NCI-H2227 (cell line): Measurements from ENCODE around the gene OGFR.
A peak's percentile ranks its signal among the peaks of the same experiment; 100 is the strongest.

Source experiments
- DNase-seq: peaks from one replicate; lab custom pipeline; 2025; ENCODE audit not compliant: unreplicated experiment; lab: John Stamatoyannopoulos, UW

Gene OGFR

GRCh38 chr20:62799459-62799858, 5.2 kb upstream of the OGFR start:
- DNase-seq = no peak

GRCh38 chr20:62799873-62800272, 4.8 kb upstream of the OGFR start:
- DNase-seq = no peak

GRCh38 chr20:62800314-62801259, 4.0 kb upstream of the OGFR start:
- DNase-seq = no peak

- no peak for DNase-seq
These were observed 3.2 kb upstream of the OGFR start for GRCh38 chr20:62801284-62802010.

- DNase-seq = no peak
These were observed 2.5 kb upstream of the OGFR start for GRCh38 chr20:62802026-62802712.

GRCh38 chr20:62804021-62804626, 511 bp upstream of the OGFR start:
- peak; percentile 68 for DNase-seq

- DNase-seq = no peak
These were observed 598 bp downstream of the OGFR start for GRCh38 chr20:62805155-62805710.

- DNase-seq = no peak
These were observed 1.2 kb downstream of the OGFR start for GRCh38 chr20:62805711-62806382.

- DNase-seq = no peak
These were observed 1.9 kb downstream of the OGFR start for GRCh38 chr20:62806383-62807050.

GRCh38 chr20:62807444-62808210, 3.0 kb downstream of the OGFR start:
- DNase-seq = no peak

- DNase-seq = peak; percentile 82
These were observed 3.7 kb downstream of the OGFR start for GRCh38 chr20:62808211-62808865.

GRCh38 chr20:62809530-62810428, 5.1 kb downstream of the OGFR start:
- DNase-seq = no peak

- no peak for DNase-seq
These were observed 6.7 kb downstream of the OGFR start for GRCh38 chr20:62811320-62811719.

- no peak for DNase-seq
These were observed 7.1 kb downstream of the OGFR start for GRCh38 chr20:62811720-62812119.

GRCh38 chr20:62812181-62812906, 7.7 kb downstream of the OGFR start:
- DNase-seq = no peak

GRCh38 chr20:62812907-62813200, 8.2 kb downstream of the OGFR start:
- DNase-seq = no peak

- no peak for DNase-seq
These were observed 9.0 kb downstream of the OGFR start for GRCh38 chr20:62813588-62813987.
